Endothelial cell of umbilical vein (primary cell): ENCODE results near the gene AP3S2. TPM values are rescaled to one million over a fixed set of nuclear protein-coding genes. Genes with fewer than 3 reads are reported as not detected.

Experiments
- BruUV-seq: library from RNA; stranded (reverse); fragments of 400-500 nt; replicated peaks from 2 replicates; lab custom pipeline; 2021; lab: Mats Ljungman, UMichigan
- CTCF ChIA-PET: fragments of 300-600, 350-600 bp; sonication (Branson Sonifier 250); formaldehyde crosslinking; loops from one replicate; lab custom pipeline; 2021; ENCODE audit warnings: antibody characterized with exemption, inconsistent platforms; lab: Charles Lee
- POLR2A ChIA-PET: fragments of 300-600, 350-600 bp; sonication (Branson Sonifier 250); formaldehyde crosslinking; loops from one replicate; lab custom pipeline; 2021; ENCODE audit warnings: antibody characterized with exemption, inconsistent platforms; lab: Charles Lee
- DNase-seq: peaks from one replicate; pipeline ENCODE4 v3.0.0-alpha.2; 2011; ENCODE audit warnings: low read depth, low spot score
- FAIRE-seq: peaks from 2 replicates; lab custom pipeline; 2011; peaks lifted over from hg19 to GRCh38; lab: Jason Lieb, UNC
- H2AFZ ChIP-seq: 2 replicates; pipeline ENCODE4 v1.6.0; 2012; ENCODE audit warnings: low read depth, low read length, control low read depth, inconsistent platforms
- H3K27ac ChIP-seq: 2 replicates; pipeline ENCODE4 v1.5.1; 2011; ENCODE audit warnings: low read depth, mild to moderate bottlenecking, control low read depth, low read length, moderate library complexity; ENCODE audit not compliant: insufficient read depth
- H3K27me3 ChIP-seq, 2 experiments: 2 replicates each; pipeline versions ENCODE4 v1.6.0 to v1.6.1; 2011; ENCODE audit warnings: low read length in 2 of 2, mixed read lengths in 1 of 2; ENCODE audit not compliant: control insufficient read depth in 2 of 2, insufficient read depth in 2 of 2
- H3K36me3 ChIP-seq, 2 experiments: 2 replicates in 1 of 2; 3 replicates in 1 of 2; pipeline ENCODE4 v1.5.1; 2011; ENCODE audit warnings: low read length in 2 of 2, mild to moderate bottlenecking in 1 of 2, moderate library complexity in 1 of 2; ENCODE audit not compliant: control insufficient read depth in 2 of 2, insufficient read depth in 2 of 2; ENCODE audit errors: extremely low read depth in 1 of 2
- H3K4me1 ChIP-seq: 3 replicates; pipeline ENCODE4 v1.5.1; 2011; ENCODE audit warnings: mild to moderate bottlenecking, low read length; ENCODE audit not compliant: control insufficient read depth, insufficient read depth; ENCODE audit errors: extremely low read depth
- H3K4me2 ChIP-seq: 2 replicates; pipeline ENCODE4 v1.6.1; 2011; ENCODE audit warnings: low read length, control low read depth, mixed read lengths; ENCODE audit not compliant: insufficient read depth
- H3K4me3 ChIP-seq, 3 experiments: fragments of 200-600 bp in 1 of 3; sonication (generic), shearing (Covaris generic) in 1 of 3; replicated peaks in 1 of 3; 2 replicates each; pipeline ENCODE4 v1.5.1; 2011 to 2016; ENCODE audit warnings: control low read depth in 3 of 3, low read length in 3 of 3, mild to moderate bottlenecking in 2 of 3, inconsistent platforms in 1 of 3, low read depth in 1 of 3, moderate library complexity in 1 of 3; ENCODE audit not compliant: insufficient read depth in 1 of 3
- H3K79me2 ChIP-seq: 2 replicates; pipeline ENCODE4 v1.6.0; 2012; ENCODE audit warnings: low read length, inconsistent platforms; ENCODE audit not compliant: control insufficient read depth, insufficient read depth
- H3K9ac ChIP-seq: replicated peaks from 2 replicates; pipeline ENCODE3; 2011; ENCODE audit warnings: low read length, control low read depth; ENCODE audit not compliant: insufficient read depth; ENCODE audit errors: extremely low read depth
- H3K9me1 ChIP-seq: replicated peaks from 3 replicates; pipeline ENCODE4 v1.6.0; 2011; ENCODE audit warnings: mild to moderate bottlenecking, low read length; ENCODE audit not compliant: control insufficient read depth, insufficient read depth; ENCODE audit errors: extremely low read depth
- H3K9me3 ChIP-seq: replicated peaks from 2 replicates; pipeline ENCODE4 v1.5.1; 2012; ENCODE audit warnings: low read length, inconsistent platforms; ENCODE audit not compliant: control insufficient read depth, insufficient read depth
- H4K20me1 ChIP-seq: replicated peaks from 2 replicates; pipeline ENCODE3; 2011; ENCODE audit warnings: mild to moderate bottlenecking, low read length; ENCODE audit not compliant: control insufficient read depth, insufficient read depth; ENCODE audit errors: extremely low read depth
- EZH2 ChIP-seq: IDR thresholded peaks from 2 replicates; pipeline ENCODE4 v1.6.1; 2012; ENCODE audit warnings: borderline replicate concordance, low read depth, mild to moderate bottlenecking, moderate library complexity, low read length, inconsistent platforms; ENCODE audit not compliant: severe bottlenecking
- FOS ChIP-seq: IDR thresholded peaks from 2 replicates; pipeline ENCODE4 v1.6.1; 2011; ENCODE audit warnings: mild to moderate bottlenecking, low read length, moderate library complexity, borderline replicate concordance; ENCODE audit not compliant: insufficient read depth
- GATA2 ChIP-seq: IDR thresholded peaks from 2 replicates; pipeline ENCODE4 v1.7.0; 2011; ENCODE audit warnings: low read depth, mild to moderate bottlenecking, moderate library complexity, mixed read lengths, low read length; ENCODE audit not compliant: insufficient read length, insufficient read depth
- JUN ChIP-seq: IDR thresholded peaks from 2 replicates; pipeline ENCODE4 v1.6.1; 2011; ENCODE audit warnings: borderline replicate concordance, low read depth; ENCODE audit not compliant: insufficient read length, insufficient read depth
- MYC ChIP-seq: IDR thresholded peaks from one replicate; pipeline ENCODE4 v1.6.1; 2011; ENCODE audit warnings: mild to moderate bottlenecking, low read depth, low read length
- POLR2A ChIP-seq: IDR thresholded peaks from 2 replicates; pipeline ENCODE4 v1.6.1; 2012; ENCODE audit warnings: low read depth, mild to moderate bottlenecking, control low read depth, low read length
- POLR2AphosphoS5 ChIP-seq: IDR thresholded peaks from 2 replicates; pipeline ENCODE4 v1.6.1; 2012; ENCODE audit warnings: low read depth, mild to moderate bottlenecking, control low read depth, low read length, moderate library complexity; ENCODE audit not compliant: insufficient read depth
- dilution Hi-C: fragments of 300-500 bp; cut with MboI; formaldehyde crosslinking; loops from one replicate; pipeline ENCODE4 v1.15.0; 2019; ENCODE audit warnings: low sequenced_read_pairs; ENCODE audit not compliant: extremely low pct_ligation_motif_present
- intact Hi-C: fragments of 100-400 bp; cut with micrococcal nuclease; formaldehyde crosslinking; loops from one replicate; pipeline ENCODE4 v1.10.0; 2022
- polyA plus RNA-seq, 4 experiments: library from polyadenylated mRNA; depleted of rRNA in 3 of 4; stranded (reverse) in 3 of 4; unstranded in 1 of 4; fragments of >200 nt; gene quantifications; 2 replicates each; pipeline versions ENCODE4 v1.2.1 to v1.2.3, GENCODE V29; 2011 to 2012; ENCODE audit warnings: missing spikeins in 1 of 4
- total RNA-seq: library from RNA; stranded (reverse); gene quantifications from 2 replicates; pipeline ENCODE4 v1.2.3, GENCODE V29; 2021
- TF ChIP-seq, protein P1 (sequence below): IDR thresholded peaks from 2 replicates; pipeline ENCODE4 v1.6.1; 2011; ENCODE audit not compliant: insufficient read depth, insufficient read length
- TF ChIP-seq, protein P2 (sequence below), 2 donors: IDR thresholded peaks; 1 replicate in 1 of 2; 2 replicates in 1 of 2; pipeline ENCODE4 v1.5.1; 2011; ENCODE audit warnings: low read length in 2 of 2, mild to moderate bottlenecking in 2 of 2, moderate library complexity in 2 of 2, control low read depth in 1 of 2, inconsistent platforms in 1 of 2, low read depth in 1 of 2; ENCODE audit not compliant: insufficient read depth in 1 of 2; ENCODE audit errors: extremely low read depth in 1 of 2

Gene AP3S2
- total and polyA plus RNA-seq, 2 donors (not counting 3 experiments of a cell fraction or from before 2014, with no cell fraction given) = 14.6 to 31.1 TPM

DNA sequence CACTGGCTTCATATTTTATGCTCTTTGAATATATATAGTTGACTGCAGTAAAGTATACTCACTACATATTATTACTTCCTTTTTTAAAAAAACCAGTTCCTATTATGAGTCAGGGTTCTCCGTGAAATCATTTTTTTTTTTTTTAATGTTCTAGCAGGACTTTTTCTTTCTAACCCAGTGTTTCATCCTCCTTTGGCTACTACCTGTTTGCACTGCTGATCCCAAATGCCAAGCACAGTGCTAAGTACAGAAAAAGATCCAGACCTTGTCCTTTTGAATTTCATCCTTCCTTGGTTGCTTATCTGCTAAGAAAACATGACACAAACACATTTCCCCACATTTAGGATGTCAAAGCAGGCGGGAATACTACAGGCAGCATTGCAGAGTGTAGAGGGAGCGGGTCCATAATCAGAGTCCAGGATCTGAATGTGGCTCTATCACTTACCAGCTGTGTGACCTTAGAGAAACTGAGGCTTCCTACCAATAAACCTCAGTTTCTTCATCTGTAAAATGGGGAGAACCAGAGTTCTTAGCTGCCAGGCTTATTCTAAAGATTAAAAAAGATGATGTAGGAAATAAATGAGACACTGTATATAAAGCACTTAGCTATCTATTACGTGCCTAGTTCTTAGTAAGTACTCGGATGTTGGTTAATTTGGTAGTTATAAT is 42.0 kb downstream of the AP3S2 start:
- Histone ChIP-seq H3K27ac (peak overlapping the region; percentile 68), H3K79me2 (no peaks in the 10 kb centered on the region), H3K9me3 (no peaks in the 10 kb centered on the region), H3K4me1 (peaks cover 37% of the 10 kb centered on the region), H3K4me2 (peak overlapping the region; percentile 71), H3K27me3 (no peaks in the 10 kb centered on the region), H3K9ac (no peak overlapping the region), H3K9me1 (no peaks in the 10 kb centered on the region), H4K20me1 (no peaks in the 10 kb centered on the region), H3K36me3 (no peaks in the 10 kb centered on the region), H2AFZ (no peak overlapping the region), H3K4me3 (no peak overlapping the region)
- FAIRE-seq (no peak), DNase-seq (peak; percentile 59)
- ChIA-PET POLR2A (no interaction called here), CTCF (interaction anchor here (0.9 to 2.0 kb wide), 4 partner anchors 15 to 91 kb away, joined by 3 to 8 read pairs (median 5); no protein-coding TSS in a partner anchor)
- peak; percentile 30 for TF ChIP-seq JUN
- no peak for TF ChIP-seq POLR2A
- TF ChIP-seq POLR2AphosphoS5 = no peak
- TF ChIP-seq MYC = no peak
- TF ChIP-seq FOS = peak; percentile 63
- TF ChIP-seq GATA2 = no peak
- TF ChIP-seq EZH2 = no peak
- intact Hi-C loops = loop anchor here (2.0 kb wide), 1 partner anchor 31 kb away; no protein-coding TSS in a partner anchor
- dilution Hi-C loops = loop anchor here (25.0 kb wide), 1 partner anchor 90 kb away; the partner anchor contains the start of gene MESP1
- BruUV-seq = no TSS peak

DNA sequence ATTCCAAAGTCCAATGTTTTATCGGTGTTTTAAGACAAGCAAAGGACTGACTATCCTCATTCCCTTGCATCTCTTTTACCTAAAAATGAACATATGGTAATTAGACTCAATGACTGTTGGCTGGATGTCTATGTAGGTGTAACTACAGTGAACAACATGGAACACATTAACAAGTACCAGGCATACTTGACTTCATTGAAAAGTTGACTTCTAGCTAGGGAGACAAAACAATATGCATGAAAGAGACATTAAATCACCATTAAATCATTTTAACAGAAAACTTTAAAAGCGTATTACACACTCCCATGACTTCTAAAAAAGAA is 44.9 kb downstream of the AP3S2 start:
- CTCF ChIA-PET = interaction anchor here (1.5 to 5.7 kb wide), 4 partner anchors 12 to 88 kb away, joined by 3 to 36 read pairs (median 8); no protein-coding TSS in a partner anchor
- H3K9me3 ChIP-seq = no peaks in the 10 kb centered on the region
- POLR2A ChIA-PET = interaction anchor here (1.7 kb wide), 1 partner anchor 34 kb away, joined by 6 read pairs; the partner anchor contains the start of gene ANPEP
- no peaks in the 10 kb centered on the region for H3K9me1 ChIP-seq
- H3K4me2 ChIP-seq = peak overlapping the region; percentile 91
- H3K36me3 ChIP-seq = no peaks in the 10 kb centered on the region
- H3K4me3 ChIP-seq = peak overlapping the region in 1 of 3 experiments; percentile 17
- FAIRE-seq (no peak), DNase-seq (no peak)
- peak overlapping the region; percentile 87 for H3K27ac ChIP-seq
- no peaks in the 10 kb centered on the region for H4K20me1 ChIP-seq
- TF ChIP-seq, protein P1, sequence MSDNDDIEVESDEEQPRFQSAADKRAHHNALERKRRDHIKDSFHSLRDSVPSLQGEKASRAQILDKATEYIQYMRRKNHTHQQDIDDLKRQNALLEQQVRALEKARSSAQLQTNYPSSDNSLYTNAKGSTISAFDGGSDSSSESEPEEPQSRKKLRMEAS = no peak
- TF ChIP-seq POLR2A (no peak), JUN (no peak), FOS (no peak), POLR2AphosphoS5 (no peak), EZH2 (no peak), GATA2 (no peak), MYC (no peak)
- TF ChIP-seq, protein P2, sequence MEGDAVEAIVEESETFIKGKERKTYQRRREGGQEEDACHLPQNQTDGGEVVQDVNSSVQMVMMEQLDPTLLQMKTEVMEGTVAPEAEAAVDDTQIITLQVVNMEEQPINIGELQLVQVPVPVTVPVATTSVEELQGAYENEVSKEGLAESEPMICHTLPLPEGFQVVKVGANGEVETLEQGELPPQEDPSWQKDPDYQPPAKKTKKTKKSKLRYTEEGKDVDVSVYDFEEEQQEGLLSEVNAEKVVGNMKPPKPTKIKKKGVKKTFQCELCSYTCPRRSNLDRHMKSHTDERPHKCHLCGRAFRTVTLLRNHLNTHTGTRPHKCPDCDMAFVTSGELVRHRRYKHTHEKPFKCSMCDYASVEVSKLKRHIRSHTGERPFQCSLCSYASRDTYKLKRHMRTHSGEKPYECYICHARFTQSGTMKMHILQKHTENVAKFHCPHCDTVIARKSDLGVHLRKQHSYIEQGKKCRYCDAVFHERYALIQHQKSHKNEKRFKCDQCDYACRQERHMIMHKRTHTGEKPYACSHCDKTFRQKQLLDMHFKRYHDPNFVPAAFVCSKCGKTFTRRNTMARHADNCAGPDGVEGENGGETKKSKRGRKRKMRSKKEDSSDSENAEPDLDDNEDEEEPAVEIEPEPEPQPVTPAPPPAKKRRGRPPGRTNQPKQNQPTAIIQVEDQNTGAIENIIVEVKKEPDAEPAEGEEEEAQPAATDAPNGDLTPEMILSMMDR (IDR thresholded peaks at IDR 0.05; ENCODE audit: extremely low read depth in 1 of 2, insufficient read depth in 1 of 2, low read depth in 1 of 2, low read length in 2 of 2) = no peak
- peak overlapping the region; percentile 50 for H3K9ac ChIP-seq
- H3K79me2 ChIP-seq = no peaks in the 10 kb centered on the region
- H3K4me1 ChIP-seq = peaks cover 53% of the 10 kb centered on the region
- no peaks in the 10 kb centered on the region for H3K27me3 ChIP-seq
- TSS peak; percentile 76 for BruUV-seq
- intact Hi-C loops = loop anchor here (2.0 kb wide), 1 partner anchor 54 kb away; no protein-coding TSS in a partner anchor
- dilution Hi-C loops = no loop called here
- H2AFZ ChIP-seq = no peak overlapping the region
